ENCODE measurements around the gene DOCK2.

DNA sequence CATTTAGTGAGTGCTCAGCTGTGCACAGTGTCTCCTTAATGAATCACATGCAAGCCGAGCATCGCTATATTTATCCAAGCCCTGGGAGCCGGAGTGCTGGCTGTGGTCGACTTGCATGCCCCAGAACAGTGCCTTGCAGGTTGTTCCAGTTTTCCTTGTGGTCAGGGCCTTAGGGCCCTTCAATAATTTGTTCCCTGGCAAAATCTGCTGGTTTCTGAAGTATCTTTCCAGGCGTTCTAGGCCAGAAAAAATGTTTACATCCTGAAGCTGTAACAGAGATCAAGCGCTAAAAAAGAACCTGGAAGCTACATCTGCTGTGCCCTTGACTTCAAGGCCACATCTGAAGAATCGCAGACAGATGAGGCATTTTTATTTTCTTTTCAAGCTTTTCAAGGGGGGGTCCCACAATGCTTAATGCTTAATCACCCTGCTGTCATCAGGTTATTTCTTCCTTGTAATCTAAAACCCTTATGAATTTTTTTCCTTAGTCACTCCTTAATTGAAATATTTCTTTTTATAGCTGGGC lies 105.8 kb downstream of the DOCK2 start:
- TF ChIP-seq EZH2 (IDR thresholded peaks at IDR 0.05; ENCODE audit: borderline replicate concordance, low read depth, low read length, severe bottlenecking) = no peak
- TF ChIP-seq, protein P1, sequence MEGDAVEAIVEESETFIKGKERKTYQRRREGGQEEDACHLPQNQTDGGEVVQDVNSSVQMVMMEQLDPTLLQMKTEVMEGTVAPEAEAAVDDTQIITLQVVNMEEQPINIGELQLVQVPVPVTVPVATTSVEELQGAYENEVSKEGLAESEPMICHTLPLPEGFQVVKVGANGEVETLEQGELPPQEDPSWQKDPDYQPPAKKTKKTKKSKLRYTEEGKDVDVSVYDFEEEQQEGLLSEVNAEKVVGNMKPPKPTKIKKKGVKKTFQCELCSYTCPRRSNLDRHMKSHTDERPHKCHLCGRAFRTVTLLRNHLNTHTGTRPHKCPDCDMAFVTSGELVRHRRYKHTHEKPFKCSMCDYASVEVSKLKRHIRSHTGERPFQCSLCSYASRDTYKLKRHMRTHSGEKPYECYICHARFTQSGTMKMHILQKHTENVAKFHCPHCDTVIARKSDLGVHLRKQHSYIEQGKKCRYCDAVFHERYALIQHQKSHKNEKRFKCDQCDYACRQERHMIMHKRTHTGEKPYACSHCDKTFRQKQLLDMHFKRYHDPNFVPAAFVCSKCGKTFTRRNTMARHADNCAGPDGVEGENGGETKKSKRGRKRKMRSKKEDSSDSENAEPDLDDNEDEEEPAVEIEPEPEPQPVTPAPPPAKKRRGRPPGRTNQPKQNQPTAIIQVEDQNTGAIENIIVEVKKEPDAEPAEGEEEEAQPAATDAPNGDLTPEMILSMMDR (IDR thresholded peaks at IDR 0.05; ENCODE audit: borderline replicate concordance, extremely low read depth, low read length, poor library complexity, severe bottlenecking) = no peak
